Limb (tissue), 2 donors: ENCODE measurements around the gene DESI2.

Experiments used
- DNase-seq, 2 donors: peaks; one replicate each; pipeline ENCODE4 v3.0.0-alpha.2; 2016; ENCODE audit errors: extremely low spot score in 2 of 2

DESI2 gene

GRCh38 chr1:244751271-244751895 is 98.5 kb downstream of the DESI2 start:
- no peak for DNase-seq

GRCh38 chr1:244755673-244756072 is 102.7 kb downstream of the DESI2 start:
- no peak for DNase-seq

- no peak for DNase-seq
Measured at GRCh38 chr1:244757091-244757939, 104.4 kb downstream of the DESI2 start.
